GM12864 (cell line): ENCODE results near the gene PIP5K1C.
"Not testable (repeated sequence)": the region's sequence is repeated elsewhere in the genome, so short reads cannot be mapped to it uniquely, and the experiment has no call there.

ENCODE experiments used
- DNase-seq: peaks from one replicate; pipeline ENCODE4 v3.0.0-alpha.2; 2011; ENCODE audit warnings: low read depth
- H3K4me3 ChIP-seq: 2 replicates; pipeline ENCODE4 v1.5.1; 2011; ENCODE audit warnings: mild to moderate bottlenecking, low read depth, low read length, control low read depth
- TF ChIP-seq, protein P1 (sequence below): IDR thresholded peaks from 2 replicates; pipeline ENCODE4 v1.5.1; 2011; ENCODE audit warnings: low read depth, mild to moderate bottlenecking, moderate library complexity, low read length, control low read depth, inconsistent platforms; ENCODE audit errors: missing control alignments

Gene PIP5K1C

DNA sequence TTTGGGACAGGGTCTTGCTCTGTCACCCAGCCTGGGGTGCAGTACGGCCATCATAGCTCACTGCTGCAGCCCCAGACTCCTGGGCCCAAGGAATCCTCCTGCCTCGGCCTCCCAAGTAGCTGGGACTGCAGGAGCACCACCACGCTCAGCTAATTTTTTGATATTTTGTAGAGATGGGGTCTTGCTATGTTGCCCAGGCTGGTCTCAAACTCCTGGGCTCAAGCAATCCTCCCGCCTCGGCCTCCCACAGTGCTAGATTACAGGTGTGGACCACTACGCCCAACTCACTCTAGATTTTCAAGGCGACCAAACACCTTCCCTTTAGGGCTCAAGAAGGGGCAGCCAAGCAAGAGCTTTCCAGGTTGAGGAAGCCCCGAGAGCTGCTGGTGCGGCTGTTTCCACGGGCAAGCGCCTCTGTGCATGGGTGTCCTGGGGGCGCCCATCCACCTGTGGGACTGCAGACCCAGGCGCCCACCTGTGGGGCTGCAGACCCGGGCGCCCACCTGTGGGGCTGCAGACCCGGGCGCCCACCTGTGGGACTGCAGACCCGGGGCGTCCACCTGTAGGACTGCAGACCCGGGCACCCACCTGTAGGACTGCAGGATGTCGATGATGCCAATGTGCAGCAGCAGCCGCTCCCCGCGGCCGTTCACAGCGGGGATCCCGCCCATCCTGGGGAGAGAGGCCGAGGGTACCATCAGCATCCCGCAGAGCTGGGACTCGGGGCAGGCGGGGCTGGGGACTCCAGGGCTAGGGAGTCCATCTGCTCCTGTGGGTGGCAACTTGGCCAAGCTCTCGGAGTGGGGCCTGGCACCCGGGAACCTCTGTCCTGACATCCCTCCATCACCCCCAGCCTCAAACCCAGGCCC lies 52.0 kb downstream of the PIP5K1C start:
- TF ChIP-seq, protein P1, sequence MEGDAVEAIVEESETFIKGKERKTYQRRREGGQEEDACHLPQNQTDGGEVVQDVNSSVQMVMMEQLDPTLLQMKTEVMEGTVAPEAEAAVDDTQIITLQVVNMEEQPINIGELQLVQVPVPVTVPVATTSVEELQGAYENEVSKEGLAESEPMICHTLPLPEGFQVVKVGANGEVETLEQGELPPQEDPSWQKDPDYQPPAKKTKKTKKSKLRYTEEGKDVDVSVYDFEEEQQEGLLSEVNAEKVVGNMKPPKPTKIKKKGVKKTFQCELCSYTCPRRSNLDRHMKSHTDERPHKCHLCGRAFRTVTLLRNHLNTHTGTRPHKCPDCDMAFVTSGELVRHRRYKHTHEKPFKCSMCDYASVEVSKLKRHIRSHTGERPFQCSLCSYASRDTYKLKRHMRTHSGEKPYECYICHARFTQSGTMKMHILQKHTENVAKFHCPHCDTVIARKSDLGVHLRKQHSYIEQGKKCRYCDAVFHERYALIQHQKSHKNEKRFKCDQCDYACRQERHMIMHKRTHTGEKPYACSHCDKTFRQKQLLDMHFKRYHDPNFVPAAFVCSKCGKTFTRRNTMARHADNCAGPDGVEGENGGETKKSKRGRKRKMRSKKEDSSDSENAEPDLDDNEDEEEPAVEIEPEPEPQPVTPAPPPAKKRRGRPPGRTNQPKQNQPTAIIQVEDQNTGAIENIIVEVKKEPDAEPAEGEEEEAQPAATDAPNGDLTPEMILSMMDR, result no peak
- no peak for DNase-seq
- H3K4me3 ChIP-seq, result no peak overlapping the region

- H3K4me3 ChIP-seq, DNase-seq: not testable (repeated sequence)
These were observed 53.2 kb downstream of the PIP5K1C start for GRCh38 chr19:3647102-3647501.

DNA sequence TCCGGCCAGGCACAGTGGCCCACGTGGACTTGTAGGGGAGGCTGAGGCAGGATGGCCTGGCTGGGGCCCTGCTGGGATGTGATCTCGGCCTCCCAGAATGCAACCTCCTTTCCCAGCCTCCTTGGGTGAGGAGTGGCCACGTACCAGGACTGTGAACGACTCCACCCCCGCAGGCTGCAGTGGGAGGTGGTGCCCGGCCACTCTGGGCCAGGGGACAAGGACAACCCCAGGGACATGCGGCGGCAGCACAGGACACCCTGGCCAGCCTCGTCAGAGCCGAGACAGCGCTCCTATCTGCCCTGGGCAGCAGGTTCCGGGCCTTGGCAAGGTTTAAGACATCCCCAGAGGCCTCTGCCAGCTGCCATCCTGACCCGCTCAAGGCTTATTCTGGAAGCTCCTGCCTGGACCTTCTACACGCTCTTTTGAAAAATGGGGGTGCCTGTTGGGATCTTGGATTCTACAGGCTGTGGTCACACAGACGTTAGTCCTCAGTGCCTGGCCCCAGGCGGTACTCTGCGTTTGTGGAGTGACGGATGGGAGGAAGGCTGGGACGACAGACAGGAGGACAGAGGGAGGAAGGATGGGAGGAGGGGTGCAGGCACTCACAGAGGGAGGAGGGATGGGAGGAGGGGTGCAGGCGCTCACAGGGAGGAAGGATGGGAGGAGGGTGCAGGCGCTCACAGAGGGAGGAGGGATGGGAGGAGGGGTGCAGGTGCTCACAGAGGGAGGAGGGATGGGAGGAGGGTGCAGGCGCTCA lies 53.8 kb downstream of the PIP5K1C start:
- H3K4me3 ChIP-seq, result no peak overlapping the region
- TF ChIP-seq, protein P1, result no peak
- no peak for DNase-seq

GRCh38 chr19:3645726-3646125 lies 54.5 kb downstream of the PIP5K1C start:
- no peak for DNase-seq
- no peak overlapping the region for H3K4me3 ChIP-seq
- TF ChIP-seq, protein P1, result no peak

GRCh38 chr19:3645067-3645396 lies 55.2 kb downstream of the PIP5K1C start:
- no peak overlapping the region for H3K4me3 ChIP-seq
- no peak for DNase-seq
- TF ChIP-seq, protein P1, result no peak

DNA sequence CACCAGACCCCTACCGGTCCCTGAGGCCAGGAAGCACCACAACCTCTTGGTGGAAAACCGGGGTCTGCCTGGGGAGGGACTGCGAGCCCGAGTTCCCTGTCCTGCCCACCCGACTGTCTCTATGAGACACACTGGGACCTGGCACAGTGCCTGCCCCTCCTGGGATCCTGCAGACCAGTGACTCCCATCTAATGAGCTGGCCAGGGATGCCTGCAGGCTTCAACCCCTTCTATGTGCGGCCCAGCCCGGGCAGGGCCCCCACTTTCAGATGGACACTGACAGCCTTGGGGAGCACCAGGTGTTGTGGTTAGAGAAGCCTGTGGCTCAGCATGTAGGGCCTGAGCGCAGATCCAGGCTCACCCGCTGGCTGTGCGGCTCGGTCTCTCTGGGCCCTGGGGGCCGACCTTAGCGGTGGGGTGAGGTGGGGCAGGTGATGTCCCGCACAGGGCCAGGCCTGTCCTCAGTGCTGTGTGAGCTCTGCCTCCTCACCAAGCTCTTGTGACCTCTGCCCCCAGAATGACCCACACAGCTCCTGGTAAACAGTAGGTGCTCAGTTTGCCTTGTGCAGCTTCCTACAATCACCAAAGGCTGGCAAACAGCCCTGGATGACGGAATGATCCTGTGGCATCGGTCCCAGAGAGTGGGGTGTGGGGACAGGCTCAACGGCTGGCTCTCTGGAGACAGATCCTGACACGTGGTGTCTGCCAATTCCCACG lies 55.8 kb downstream of the PIP5K1C start:
- no peak for DNase-seq
- no peak overlapping the region for H3K4me3 ChIP-seq
- TF ChIP-seq, protein P1, result no peak

DNA sequence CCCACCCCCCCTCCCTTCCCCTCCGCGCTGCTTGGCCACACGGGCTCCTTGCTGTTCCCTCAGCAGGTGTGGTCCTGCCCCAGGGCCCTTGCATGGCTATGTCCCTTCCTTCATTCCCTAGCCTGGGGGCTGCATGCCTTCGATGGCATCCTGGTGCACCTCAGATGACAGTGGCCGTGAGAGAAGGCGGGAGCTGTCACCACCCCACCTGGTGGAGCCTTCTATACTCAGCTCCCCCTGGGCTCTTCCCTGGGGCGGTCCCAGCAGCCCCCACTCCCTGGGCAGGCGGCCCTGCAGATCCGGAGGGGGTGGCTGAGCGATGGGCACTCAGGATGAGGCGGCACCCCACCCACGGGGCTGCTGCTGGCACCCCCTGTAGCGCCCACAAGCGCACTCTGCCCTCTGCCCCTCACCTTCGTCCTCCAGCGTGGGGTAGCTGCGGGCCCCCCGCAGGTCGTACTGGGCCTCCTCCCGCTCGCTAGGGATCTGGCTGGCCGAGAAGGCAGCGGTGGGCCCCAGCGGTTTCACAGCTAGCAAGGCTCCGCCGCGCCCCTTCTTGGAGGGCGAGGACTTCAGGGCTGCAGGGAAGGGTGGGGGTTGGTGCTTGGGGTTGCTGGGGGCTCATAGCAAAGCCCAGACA lies 56.5 kb downstream of the PIP5K1C start:
- DNase-seq, result no peak

More for the DNA sequence above, 56.5 kb downstream of the PIP5K1C start:
- TF ChIP-seq, protein P1, result no peak
- H3K4me3 ChIP-seq, result no peak overlapping the region
